Left ventricle myocardium superior (tissue), 1 donor: ENCODE data around the gene C1QBP. TPM values are rescaled to one million over a fixed set of nuclear protein-coding genes. Genes with fewer than 3 reads are reported as not detected.
"Not testable (repeated sequence)": the region's sequence is repeated elsewhere in the genome, so short reads cannot be mapped to it uniquely, and the experiment has no call there.

Experiments
- ATAC-seq: fragments of 200-7000 bp; cut with Tn5 transposase; one replicate; pipeline ENCODE4 v1.9.1; 2020; ENCODE audit warnings: mild to moderate bottlenecking, moderate library complexity
- DNase-seq: peaks from one replicate; pipeline ENCODE4 v3.0.0-alpha.2; 2020
- intact Hi-C: fragments of 100-400 bp; cut with micrococcal nuclease; formaldehyde crosslinking; loops from one replicate; pipeline ENCODE4 v1.11.0; 2022
- total RNA-seq: library from RNA; stranded (reverse); fragmentation: NEBNext Ultra II Directional; extraction: Animal tissue kit (Norgen Biotek cat#: 25700); gene quantifications from one replicate; pipeline ENCODE4 v1.2.1, GENCODE V29; 2021
- donor health status: DM: no; HTN: yes; CAD: no; lungs with severe emphysema.

C1QBP gene
- total RNA-seq, 1 donor from 2014 or later: 127 TPM

DNA sequence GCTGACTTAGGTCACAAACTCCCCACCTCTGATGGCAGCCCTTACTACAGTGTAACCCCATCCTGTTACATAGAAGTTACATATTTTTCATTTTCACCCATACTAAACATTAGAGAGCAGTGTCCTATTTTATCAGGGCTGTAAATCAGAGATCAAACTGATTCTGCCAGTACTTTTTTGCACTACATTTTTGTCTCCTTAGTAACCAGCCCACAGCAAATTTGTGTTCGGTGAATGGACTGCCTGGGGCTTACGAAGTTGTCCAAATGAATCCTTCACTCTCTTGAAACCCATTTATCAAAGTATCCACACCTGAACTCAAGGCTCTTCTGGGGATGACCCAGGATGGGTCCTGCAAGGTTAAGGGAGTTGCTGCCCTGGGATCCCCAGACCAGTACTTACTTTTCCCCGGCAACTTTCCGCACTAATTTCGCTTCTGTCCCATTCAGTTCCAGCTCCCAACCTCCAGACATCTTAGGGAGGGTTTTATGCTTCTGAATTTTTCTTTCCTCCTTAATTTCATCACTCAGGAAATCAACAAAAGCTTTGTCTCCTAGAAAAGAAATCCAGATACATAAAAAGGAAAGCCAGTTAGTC lies 1.1 kb downstream of the C1QBP start:
- DNase-seq (no peak), ATAC-seq (no peak)
- intact Hi-C loops: no loop called here

DNA sequence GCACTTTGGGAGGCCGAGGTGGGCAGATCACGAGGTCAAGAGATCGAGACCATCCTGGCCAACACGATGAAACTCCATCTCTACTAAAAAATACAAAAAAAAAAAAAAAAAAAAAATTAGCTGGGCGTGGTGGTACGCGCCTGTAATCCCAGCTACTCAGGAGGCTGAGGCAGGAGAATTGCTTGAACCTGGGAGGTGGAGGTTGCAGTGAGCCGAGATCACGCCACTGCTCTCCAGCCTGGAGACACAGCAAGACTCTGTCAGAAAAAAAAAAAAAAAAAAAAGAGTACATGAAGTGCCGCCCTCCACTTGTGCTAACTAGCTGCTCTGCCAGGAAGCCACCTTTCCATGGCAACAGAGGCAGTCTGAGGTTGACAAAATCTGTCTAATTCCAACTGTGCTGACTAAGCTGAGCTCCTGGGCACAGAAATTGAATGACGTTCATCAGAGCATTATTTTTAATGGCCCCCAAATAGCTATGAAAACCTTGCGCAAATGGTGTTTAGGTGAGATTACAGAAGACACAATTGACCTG lies 3.1 kb downstream of the C1QBP start:
- DNase-seq, ATAC-seq, intact Hi-C loops: not testable (repeated sequence)

DNA sequence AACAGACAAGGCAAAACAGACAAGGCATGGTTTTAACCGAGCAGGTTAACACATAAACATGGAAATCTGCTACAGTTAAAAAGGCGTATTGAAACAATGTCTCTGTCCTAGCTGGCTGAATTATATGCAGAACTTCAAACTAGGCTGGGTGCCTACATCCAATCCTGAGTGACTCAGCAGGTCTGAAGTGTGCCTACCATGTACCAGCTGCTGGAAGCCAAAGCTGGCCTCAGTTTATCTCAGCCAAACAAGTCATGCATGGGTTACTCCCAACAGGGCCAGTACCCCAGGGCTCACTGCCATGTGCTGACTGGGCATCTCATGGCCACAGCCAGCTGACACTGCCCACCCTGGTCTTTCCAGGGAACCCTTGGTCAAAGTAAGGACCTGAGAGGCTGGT lies 4.0 kb downstream of the C1QBP start:
- DNase-seq: no peak
- no peak for ATAC-seq
- intact Hi-C loops: no loop called here

DNA sequence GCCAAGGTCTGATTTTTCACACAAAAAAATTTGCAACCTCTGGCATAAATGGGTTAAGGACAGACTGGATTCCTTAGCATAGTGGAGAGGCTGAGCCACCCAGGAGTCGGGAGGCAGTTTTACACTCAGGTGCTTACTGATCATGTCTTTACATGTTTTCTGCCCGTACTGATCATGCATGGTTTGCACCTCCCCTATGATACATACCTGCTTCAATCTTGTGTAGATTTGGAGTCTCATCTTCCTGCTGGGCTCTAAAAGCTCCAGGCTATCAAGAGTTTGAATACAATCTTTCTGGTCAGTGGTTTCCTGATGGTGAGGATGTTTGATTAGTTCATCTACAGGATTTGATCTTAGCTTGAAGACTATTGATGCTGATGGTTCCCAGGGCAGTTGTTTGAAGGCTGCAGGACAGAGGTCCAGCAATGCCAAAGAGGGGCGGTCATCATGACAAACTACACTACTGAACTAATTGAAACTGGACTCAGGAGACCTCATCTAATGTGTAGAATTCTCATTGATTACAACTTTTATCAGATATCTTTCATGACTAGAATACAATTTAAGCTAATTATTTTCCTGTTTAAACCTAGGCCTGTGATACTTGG lies 6.9 kb downstream of the C1QBP start:
- intact Hi-C loops: no loop called here
- no peak for DNase-seq
- no peak for ATAC-seq

DNA sequence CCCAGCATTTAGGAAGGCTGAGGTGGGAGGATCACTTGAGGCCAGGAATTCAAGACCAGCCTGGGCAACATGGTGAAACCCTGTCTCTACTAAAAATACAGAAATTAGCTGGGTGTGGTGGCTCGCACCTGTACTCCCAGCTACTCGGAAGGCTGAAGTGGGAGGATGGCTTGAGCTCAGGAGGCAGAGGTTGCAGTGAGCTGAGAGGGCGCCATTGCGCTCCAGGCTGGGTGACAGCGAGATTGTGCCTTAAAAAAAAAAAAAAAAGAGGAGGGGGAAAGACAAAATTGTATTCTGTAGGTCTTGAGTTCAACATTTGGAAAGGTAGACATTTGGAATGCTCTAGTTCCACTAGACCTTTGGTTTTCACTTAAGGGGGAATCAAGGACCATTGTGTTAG lies 7.7 kb downstream of the C1QBP start:
- ATAC-seq, intact Hi-C loops, DNase-seq: not testable (repeated sequence)

DNA sequence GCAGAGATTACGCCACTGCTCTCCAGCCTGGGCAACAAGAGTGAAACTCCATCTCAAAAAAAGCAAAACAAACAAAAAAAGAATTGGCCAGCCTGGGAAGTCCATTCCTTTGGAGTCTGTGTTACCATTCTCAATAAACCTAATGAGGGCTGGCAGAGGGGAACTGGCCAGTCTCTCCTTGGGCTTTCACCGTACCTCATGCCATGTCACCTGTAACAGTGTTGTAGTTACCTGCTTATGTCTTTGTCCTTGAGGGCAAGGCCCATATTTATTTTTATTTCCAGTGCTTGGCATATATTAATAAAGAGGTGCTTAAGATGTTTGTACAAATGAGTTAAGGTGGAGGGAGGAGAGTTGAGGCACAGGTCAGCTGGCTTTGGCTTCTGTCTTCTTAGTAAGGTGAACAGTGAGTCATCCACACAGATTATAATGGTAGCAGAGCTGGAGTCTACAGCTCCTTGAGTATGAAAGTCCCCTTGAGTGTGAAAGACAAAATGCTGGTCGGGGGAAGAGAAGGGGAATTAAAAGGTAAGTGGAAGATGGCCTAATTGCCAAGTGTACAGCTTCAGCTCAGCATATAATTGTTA lies 8.4 kb downstream of the C1QBP start:
- intact Hi-C loops: no loop called here
- DNase-seq (no peak), ATAC-seq (no peak)

DNA sequence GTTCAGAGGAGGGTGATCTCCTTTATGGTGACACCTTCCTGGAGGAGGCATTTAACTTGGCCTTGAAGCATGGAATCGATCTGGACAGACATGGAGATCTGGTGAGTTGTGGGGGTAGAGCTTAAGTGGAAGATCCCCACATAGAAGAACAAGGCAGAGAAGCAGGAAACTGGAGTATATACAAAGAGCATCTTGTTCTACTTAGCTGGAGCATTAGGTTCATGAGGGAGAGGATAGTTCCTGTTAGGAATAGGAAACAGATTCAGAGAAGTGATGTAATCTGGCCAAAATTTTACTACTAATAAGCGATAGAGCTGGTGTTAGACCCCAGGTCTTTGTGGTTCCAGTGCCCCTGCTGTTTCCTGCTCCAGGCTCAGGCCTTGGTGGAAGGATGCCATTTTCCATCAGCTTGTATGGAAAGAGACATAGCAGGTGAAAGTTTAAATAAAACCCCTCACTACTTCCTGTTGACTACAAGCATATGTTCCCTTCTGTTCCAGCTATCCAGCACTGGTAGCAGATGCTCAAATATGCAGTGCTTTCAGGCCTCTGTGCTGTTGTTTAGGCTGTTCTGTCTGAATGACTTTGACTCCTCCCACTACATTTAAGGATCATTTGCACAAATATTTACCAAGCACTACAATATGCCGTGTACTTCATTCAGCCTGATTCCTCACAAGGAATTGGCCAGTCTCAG lies 9.6 kb downstream of the C1QBP start:
- DNase-seq (no peak), ATAC-seq (no peak)
- intact Hi-C loops: no loop called here

DNA sequence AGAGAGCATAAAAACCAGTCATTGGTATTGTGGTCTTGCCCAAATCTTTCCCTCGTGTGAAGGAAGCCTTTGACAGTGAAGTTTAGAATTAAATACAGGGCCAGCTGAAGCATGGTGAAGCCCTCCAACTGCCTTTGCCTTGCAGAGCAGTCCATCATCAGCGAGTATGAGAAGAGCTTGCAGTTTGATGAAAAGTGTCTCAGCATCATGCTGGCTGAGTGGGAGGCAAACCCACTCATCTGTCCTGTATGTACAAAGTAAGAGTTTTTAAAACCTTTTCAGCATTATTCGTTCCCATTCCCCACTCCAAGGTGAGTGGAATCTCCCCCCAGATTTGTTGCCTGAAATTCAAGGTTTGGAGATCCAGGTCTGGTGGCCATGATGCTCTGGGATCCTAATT lies 13.1 kb downstream of the C1QBP start:
- DNase-seq (no peak), ATAC-seq (no peak)
- intact Hi-C loops: no loop called here

DNA sequence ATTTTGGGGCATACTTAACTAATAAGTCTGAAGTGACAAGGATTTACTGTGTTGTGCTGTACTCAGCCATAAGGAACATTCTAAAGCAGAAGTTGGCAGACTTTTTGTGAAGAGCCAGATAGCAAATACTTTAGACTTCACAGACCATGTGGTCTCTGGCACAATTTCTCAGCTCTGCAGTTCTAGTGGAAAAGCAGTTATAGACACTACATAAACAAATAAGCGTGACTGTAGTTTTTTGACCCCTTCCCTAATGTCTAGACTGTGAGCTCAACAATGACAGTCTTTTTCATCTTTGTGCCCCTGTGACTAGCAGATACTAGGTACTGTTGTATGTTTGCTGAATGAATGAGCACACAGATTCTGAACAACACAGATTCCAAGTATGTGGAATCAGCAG lies 14.0 kb downstream of the C1QBP start:
- intact Hi-C loops: no loop called here
- ATAC-seq (no peak), DNase-seq (no peak)

DNA sequence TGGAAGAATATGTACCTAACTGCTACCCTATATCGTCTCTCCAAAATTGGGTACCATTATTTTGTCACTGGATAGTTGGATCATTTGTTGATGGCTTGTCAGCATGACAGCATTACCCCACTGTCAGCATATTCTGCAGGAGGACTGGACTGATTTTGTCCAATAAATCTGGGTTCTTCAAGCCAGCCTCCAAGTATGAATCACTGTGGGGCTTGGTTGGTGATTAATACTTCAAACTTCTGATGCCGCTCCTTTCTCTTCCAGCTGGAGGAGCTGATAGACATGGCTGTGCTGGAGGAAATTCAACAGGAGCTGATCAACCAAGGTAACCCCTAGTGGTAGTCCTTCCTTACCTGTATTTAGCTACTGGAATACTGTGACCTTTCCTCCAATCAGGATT lies 16.4 kb downstream of the C1QBP start:
- intact Hi-C loops: no loop called here
- DNase-seq (no peak), ATAC-seq (no peak)

DNA sequence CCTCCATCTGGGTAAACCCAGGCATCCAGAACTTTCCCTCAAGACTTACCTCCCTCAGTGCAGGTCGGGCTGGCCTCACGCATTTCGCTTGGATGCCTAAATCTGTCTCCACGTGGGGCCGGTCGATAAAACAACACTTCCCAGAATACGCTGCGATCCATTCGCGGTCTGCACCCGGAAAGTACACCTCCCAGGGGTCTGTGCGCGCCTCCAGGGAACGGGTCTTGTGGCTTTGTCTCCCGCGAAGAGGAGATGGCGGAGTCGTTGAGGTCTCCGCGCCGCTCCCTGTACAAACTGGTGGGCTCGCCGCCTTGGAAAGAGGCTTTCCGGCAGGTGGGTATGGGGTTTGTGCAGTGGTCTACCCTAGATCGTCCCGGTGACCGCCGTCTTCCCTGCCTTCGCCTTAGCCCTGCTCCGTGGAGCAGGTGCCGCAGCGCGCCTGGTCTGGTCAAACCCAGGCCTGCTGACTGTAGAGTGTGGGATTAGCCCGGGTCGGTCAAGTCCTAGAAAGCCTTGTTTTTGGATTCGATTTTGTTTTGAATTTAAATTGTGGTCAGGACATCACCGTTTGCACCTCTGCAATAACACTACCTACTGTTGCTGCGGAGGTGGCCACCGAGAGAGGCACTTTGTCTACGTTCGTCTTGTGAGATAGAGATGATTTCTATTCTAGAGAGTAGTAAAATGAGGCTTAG lies 18.8 kb downstream of the C1QBP start, which contains the start of gene RPAIN:
TSS of gene RPAIN (plus strand) at position 224 of the 695 bp plus-strand sequence. CDS start at position 253, 29 bp downstream.
- DNase-seq (peak; percentile 92), ATAC-seq (peak; percentile 91)
- intact Hi-C loops: no loop called here

DNA sequence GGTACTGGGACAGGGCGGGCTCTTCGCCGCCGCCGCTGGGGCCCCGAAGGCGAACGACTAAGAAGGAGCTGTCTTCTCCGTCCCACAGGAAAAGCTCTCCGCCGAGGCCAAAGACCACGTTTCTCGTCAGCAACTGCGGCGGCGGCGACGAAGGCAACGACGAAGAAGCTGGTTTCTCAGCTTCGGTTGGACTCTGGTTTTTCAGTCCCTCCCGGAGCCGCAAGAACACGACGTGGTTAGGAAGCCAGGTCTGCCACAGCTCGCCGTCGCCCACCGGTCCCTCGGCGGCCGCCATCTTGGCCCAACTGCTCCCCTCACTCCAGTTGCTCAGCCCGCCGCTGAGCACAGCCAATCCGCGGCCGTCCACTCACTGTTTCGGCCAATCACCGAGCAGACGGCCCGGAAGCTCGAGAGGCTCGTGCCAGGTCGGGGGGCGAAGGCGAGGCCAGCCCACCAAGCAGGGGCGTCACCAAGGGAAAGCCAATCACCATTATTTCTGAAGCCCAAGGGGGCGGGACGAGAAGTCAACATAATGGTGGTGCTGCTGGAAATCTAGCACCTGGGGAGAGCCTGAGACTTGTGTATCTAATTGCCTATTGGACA lies 19.5 kb downstream of the C1QBP start, which contains the start of gene NUP88:
TSS of gene NUP88 (minus strand) at position 307 of the 603 bp plus-strand sequence. CDS start at position 295, 12 bp downstream.
- peak; percentile 99 for ATAC-seq
- peak; percentile 97 for DNase-seq
- intact Hi-C loops: no loop called here

DNA sequence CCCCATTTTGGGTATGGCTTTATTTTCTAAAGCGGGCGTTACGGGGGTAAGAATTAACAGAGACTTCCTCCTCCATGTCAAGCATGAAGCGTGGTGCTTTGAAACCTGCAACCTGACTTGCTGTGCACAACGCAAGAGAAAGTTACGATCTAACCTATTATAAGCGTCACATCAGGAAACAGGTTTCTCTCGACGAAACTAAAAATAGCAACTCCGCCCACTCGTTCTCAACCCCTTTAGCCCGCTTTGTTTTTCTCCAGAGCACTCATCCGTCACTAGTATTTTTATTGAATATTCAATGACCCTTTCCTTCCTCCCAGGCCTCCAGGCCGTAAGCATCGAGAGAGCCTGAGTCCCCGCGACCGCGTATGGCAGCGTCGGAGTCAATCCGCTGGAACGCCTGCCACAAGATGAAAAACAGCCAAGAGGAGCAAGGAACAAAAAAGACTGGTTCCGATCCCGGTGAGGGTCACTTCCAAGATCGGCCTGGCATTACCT lies 20.0 kb downstream of the C1QBP start:
- peak; percentile 2 for ATAC-seq
- no peak for DNase-seq
- intact Hi-C loops: no loop called here

DNA sequence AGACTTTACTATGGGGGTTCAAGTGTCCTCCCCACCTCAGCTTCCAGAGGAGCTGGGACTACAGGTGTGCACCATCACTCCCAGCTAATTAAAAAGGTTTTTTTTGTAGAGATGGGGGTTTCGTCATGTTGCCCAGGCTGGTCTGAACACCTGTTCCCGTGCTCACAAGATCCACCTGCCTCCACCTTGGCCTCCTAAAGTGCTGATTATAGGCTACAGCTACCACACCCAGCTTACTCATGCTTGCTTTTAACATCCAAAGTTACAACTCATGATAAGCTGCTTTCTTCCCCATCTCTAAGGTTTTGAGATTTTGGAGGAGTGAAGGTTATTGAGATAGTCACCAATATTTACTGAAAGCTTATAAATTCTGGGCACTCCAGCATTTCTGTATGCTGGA lies 22.1 kb downstream of the C1QBP start:
- intact Hi-C loops: no loop called here
- ATAC-seq (no peak), DNase-seq (no peak)

DNA sequence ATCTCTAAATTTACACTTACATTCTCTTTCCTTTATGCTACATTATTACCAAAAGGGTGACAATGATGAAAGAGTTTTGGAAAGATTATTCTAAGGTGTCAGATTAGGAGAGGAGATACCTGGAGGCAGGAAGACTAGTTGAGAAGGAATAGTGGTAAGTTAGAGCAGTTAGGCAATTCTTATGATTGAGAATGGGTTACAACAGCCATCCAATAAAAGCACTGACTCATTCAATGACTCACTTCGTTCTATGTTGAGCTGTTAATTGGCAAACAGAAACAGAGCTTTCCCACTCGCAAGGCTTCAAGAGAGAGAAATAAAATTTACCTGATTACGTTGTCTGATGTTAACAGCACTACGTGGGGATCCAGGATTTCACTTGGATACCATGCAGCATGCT lies 25.3 kb downstream of the C1QBP start:
- intact Hi-C loops: no loop called here
- ATAC-seq: no peak
- DNase-seq: no peak

DNA sequence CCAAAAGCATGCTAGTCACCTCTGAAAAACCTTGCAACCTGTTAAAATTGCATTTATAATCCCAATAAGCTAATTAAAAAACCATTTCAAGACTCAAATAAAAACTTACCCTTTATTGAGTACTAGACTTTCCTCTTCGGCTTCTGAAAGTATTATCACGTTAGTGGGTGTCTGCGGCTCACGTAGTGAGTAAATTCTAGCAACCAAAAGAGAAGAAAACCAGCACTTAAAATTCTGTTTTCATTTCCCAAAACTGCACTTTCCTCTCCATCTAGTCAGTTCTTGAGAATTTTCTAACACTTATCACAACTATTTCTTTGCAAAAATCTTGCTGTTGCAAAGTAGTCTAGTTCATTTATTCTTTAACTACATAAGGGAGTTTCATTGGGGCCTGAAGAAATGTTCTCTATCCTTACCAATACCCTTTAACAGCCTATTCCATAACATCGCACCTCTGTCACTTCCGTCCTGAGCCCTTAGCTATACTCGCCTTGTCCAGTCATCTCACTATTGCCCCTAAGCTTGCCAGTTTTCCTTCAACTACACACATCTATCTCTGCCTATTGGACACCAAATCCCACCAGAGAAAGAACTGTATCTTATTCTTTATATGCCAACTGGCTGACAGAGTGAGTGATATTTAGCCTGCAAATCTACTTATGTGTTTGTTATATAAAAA lies 28.2 kb downstream of the C1QBP start:
- intact Hi-C loops: no loop called here
- ATAC-seq: no peak

DNA sequence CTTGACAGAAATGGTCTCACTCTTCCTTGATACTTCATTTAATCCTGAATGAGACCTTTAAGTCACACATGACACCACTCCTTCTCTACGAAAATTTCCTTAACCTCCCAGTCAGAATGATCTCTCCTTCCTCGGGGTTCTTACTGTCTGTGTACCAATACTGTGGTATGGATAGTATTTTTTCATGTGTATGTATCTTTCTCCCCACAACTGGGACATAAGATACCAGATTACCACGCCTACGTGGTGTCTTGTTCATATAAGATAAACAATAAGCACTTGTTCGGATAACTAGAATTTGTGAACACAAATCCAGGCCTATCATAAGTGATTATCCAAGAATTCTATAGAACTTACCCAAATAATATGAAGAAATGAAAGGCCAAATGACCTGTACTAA lies 30.8 kb downstream of the C1QBP start:
- ATAC-seq (no peak), DNase-seq (no peak)
- intact Hi-C loops: no loop called here

More for the DNA sequence above, 28.2 kb downstream of the C1QBP start:
- DNase-seq: no peak

DNA sequence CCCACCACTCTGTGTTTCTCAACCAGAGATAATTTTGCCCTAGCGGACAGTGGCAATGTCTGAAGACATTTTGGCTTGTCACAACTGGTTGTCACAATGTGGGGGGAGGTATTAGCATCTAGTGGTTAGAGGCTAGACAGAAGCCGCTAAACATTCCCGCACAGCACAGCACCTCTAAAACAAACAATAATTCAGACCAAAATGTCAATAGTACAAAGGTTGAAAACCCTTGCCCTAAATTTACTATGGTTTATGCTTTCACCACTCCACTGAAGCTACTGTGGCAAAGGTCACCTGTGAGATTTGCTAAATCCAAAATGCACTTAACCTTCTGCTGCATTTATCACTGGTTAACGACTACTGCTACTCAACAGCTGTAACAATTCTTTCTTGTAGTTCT lies 33.6 kb downstream of the C1QBP start:
- intact Hi-C loops: no loop called here
- ATAC-seq (no peak), DNase-seq (no peak)
